GM12878 (cell line): ENCODE results near the gene ANGPTL4. TPM values are rescaled to one million over a fixed set of nuclear protein-coding genes. Genes with fewer than 3 reads are reported as not detected.

ENCODE experiments used
- ATAC-seq: fragments of 200-7000 bp; cut with Tn5 transposase; 3 replicates; pipeline ENCODE4 v1.9.1; 2020; ENCODE audit warnings: mild to moderate bottlenecking, moderate library complexity
- BruUV-seq: library from RNA; stranded (reverse); fragments of 400-500 nt; replicated peaks from 2 replicates; lab custom pipeline; 2021; lab: Mats Ljungman, UMichigan
- CTCF ChIA-PET: fragments of 300-600 bp; sonication (Branson Sonifier 250); formaldehyde crosslinking; extraction: SDS; loops from one replicate; lab custom pipeline; 2021; ENCODE audit warnings: inconsistent platforms; lab: Yijun Ruan, JAX
- POLR2A ChIA-PET: fragments of 350-600 bp; formaldehyde crosslinking; extraction: SDS; loops from one replicate; lab custom pipeline; 2021; ENCODE audit warnings: inconsistent platforms; lab: Charles Lee
- RAD21 ChIA-PET: fragments of 300-600 bp; sonication (Branson Sonifier 250); formaldehyde crosslinking; loops from one replicate; lab custom pipeline; 2023; ENCODE audit warnings: antibody characterized with exemption; ENCODE audit not compliant: unreplicated experiment; lab: Charles Lee
- SMC1A ChIA-PET: fragments of 300-600 bp; sonication (Branson Sonifier 250); formaldehyde crosslinking; loops from one replicate; lab custom pipeline; 2023; ENCODE audit not compliant: unreplicated experiment, uncharacterized antibody; lab: Charles Lee
- DNase-seq: peaks from one replicate; pipeline ENCODE4 v3.0.0-alpha.2; 2011; ENCODE audit warnings: low read depth, low spot score
- FAIRE-seq: peaks from 3 replicates; lab custom pipeline; 2011; peaks lifted over from hg19 to GRCh38; lab: Jason Lieb, UNC
- H2AFZ ChIP-seq: 2 replicates; pipeline ENCODE4 v1.6.0; 2011; ENCODE audit warnings: low read depth, low read length, control low read depth; ENCODE audit not compliant: control insufficient read depth
- H3K27ac ChIP-seq: 2 replicates; pipeline ENCODE4 v1.5.1; 2011; ENCODE audit warnings: control low read depth; ENCODE audit not compliant: control insufficient read depth, insufficient read depth
- H3K27me3 ChIP-seq, 2 experiments: replicated peaks in 1 of 2; 2 replicates each; pipeline versions ENCODE4 v1.6.0 to v1.6.1; 2011; ENCODE audit warnings: low read length in 1 of 2; ENCODE audit not compliant: control insufficient read depth in 2 of 2, insufficient read depth in 2 of 2
- H3K36me3 ChIP-seq, 2 experiments: 2 replicates each; pipeline ENCODE4 v1.5.1; 2011; ENCODE audit warnings: low read length in 1 of 2; ENCODE audit not compliant: control insufficient read depth in 2 of 2, insufficient read depth in 2 of 2
- H3K4me1 ChIP-seq: 2 replicates; pipeline ENCODE4 v1.6.1; 2011; ENCODE audit warnings: mild to moderate bottlenecking, low read length, moderate library complexity, mixed read lengths; ENCODE audit not compliant: control insufficient read depth, insufficient read depth
- H3K4me2 ChIP-seq: 2 replicates; pipeline ENCODE4 v1.6.0; 2011; ENCODE audit warnings: control low read depth; ENCODE audit not compliant: control insufficient read depth, insufficient read depth
- H3K4me3 ChIP-seq: fragments of 200-600 bp; sonication (generic); 2 replicates; pipeline ENCODE4 v1.5.1; 2016
- H3K79me2 ChIP-seq: 2 replicates; pipeline ENCODE4 v1.6.0; 2011; ENCODE audit warnings: low read length; ENCODE audit not compliant: control insufficient read depth, insufficient read depth
- H3K9ac ChIP-seq: 2 replicates; pipeline ENCODE4 v1.8.0; 2011; ENCODE audit warnings: low read length, control low read depth, mixed read lengths; ENCODE audit not compliant: control insufficient read depth, insufficient read depth
- H3K9me3 ChIP-seq: replicated peaks from 3 replicates; pipeline ENCODE4 v1.5.1; 2011; ENCODE audit warnings: mild to moderate bottlenecking, low read length; ENCODE audit not compliant: control insufficient read depth, insufficient read depth
- H4K20me1 ChIP-seq: 2 replicates; pipeline ENCODE4 v1.6.0; 2011; ENCODE audit not compliant: control insufficient read depth, insufficient read depth
- CBFB ChIP-seq: IDR thresholded peaks from 2 replicates; pipeline ENCODE4 v1.6.1; 2016; ENCODE audit warnings: antibody characterized with exemption, low read depth
- CTCF ChIP-seq, 3 experiments: IDR thresholded peaks in 2 of 3; conservative IDR thresholded peaks in 1 of 3; 2 replicates each; pipeline ENCODE4 v1.5.1; 2011; ENCODE audit warnings: low read depth in 3 of 3, low read length in 3 of 3, mild to moderate bottlenecking in 3 of 3, control low read depth in 2 of 3, moderate library complexity in 2 of 3, inconsistent platforms in 1 of 3, mixed read lengths in 1 of 3; ENCODE audit not compliant: control insufficient read depth in 2 of 3, insufficient read depth in 1 of 3; ENCODE audit errors: extremely low read depth in 1 of 3
- EGR1 ChIP-seq, 2 experiments: IDR thresholded peaks; 1 replicate in 1 of 2; 2 replicates in 1 of 2; pipeline ENCODE4 v1.6.1; 2011 to 2012; ENCODE audit warnings: low read depth in 2 of 2, low read length in 2 of 2, borderline replicate concordance in 1 of 2, mild to moderate bottlenecking in 1 of 2, moderate library complexity in 1 of 2
- GATAD2B ChIP-seq: fragments of 450-650 bp; conservative IDR thresholded peaks from 2 replicates; pipeline ENCODE4 v1.6.1; 2017; ENCODE audit warnings: low read depth, mild to moderate bottlenecking, moderate library complexity
- JUND ChIP-seq: IDR thresholded peaks from 2 replicates; pipeline ENCODE4 v1.6.1; 2012; ENCODE audit warnings: low read depth, mild to moderate bottlenecking, low read length, improper control_type of control experiment, moderate library complexity
- KLF5 ChIP-seq: fragments of 450-650 bp; IDR thresholded peaks from 2 replicates; pipeline ENCODE4 v1.6.1; 2014; ENCODE audit warnings: mild to moderate bottlenecking; ENCODE audit not compliant: partially characterized antibody
- MAX ChIP-seq: IDR thresholded peaks from 2 replicates; pipeline ENCODE4 v1.6.1; 2012; ENCODE audit warnings: low read depth, low read length, improper control_type of control experiment
- NFYB ChIP-seq: IDR thresholded peaks from 2 replicates; pipeline ENCODE4 v1.6.1; 2011; ENCODE audit warnings: low read depth, mild to moderate bottlenecking, low read length, improper control_type of control experiment, moderate library complexity; ENCODE audit not compliant: insufficient read depth
- PRDM15 ChIP-seq: fragments of 450-650 bp; formaldehyde crosslinking; IDR thresholded peaks from 2 replicates; pipeline ENCODE4 v1.4.0; 2020; ENCODE audit warnings: mild to moderate bottlenecking, moderate library complexity
- REST ChIP-seq: IDR thresholded peaks from 2 replicates; pipeline ENCODE4 v1.6.1; 2012; ENCODE audit warnings: mild to moderate bottlenecking, low read depth, low read length
- SMC3 ChIP-seq: IDR thresholded peaks from 2 replicates; pipeline ENCODE4 v1.6.1; 2011; ENCODE audit warnings: low read length, improper control_type of control experiment, borderline replicate concordance
- SRF ChIP-seq, 2 experiments: IDR thresholded peaks; 2 replicates each; pipeline ENCODE4 v1.6.1; 2011; ENCODE audit warnings: low read depth in 2 of 2, low read length in 2 of 2, mild to moderate bottlenecking in 1 of 2, moderate library complexity in 1 of 2
- STAT3 ChIP-seq: IDR thresholded peaks from 2 replicates; pipeline ENCODE4 v1.6.1; 2011; ENCODE audit warnings: low read depth, low read length, improper control_type of control experiment
- ZBED1 ChIP-seq: IDR thresholded peaks from 2 replicates; pipeline ENCODE4 v1.6.1; 2016; ENCODE audit warnings: borderline replicate concordance
- ZNF274 ChIP-seq: IDR thresholded peaks from one replicate; pipeline ENCODE4 v1.8.0; 2011; ENCODE audit not compliant: insufficient read length, insufficient read depth
- WGBS: methylation state at CpG from one replicate; pipeline ENCODE4 v1.1.6; 2016; ENCODE audit warnings: low lambda C conversion rate; ENCODE audit not compliant: insufficient replicate concordance, insufficient coverage; ENCODE audit errors: missing lambda C conversion rate; 5-methylcytosine and 5-hydroxymethylcytosine counted together
- in situ Hi-C: fragments of 300-500 bp; cut with MboI; formaldehyde crosslinking; loops from 9 replicates; pipeline ENCODE4 v1.14.3; 2018; ENCODE audit warnings: mixed read lengths
- intact Hi-C: fragments of 100-400 bp; cut with micrococcal nuclease; formaldehyde crosslinking; loops from one replicate; pipeline ENCODE4 v1.14.2; 2022; ENCODE audit not compliant: unreplicated experiment
- polyA plus RNA-seq, 11 experiments: library from polyadenylated mRNA; depleted of rRNA in 4 of 11; unstranded in 6 of 11; stranded (reverse) in 5 of 11; fragments of >200 nt; fragmentation: Nextera tagmentation in 4 of 11; fragmentation: Illumina TruSeq in 1 of 11; extraction: Ambion mirVana in 4 of 11; extraction: Trizol in 1 of 11; gene quantifications; 1 replicate in 1 of 11; 2 replicates in 10 of 11; pipeline versions ENCODE4 v1.2.1 to v1.2.3, GENCODE V29; 2011 to 2016; ENCODE audit warnings: inconsistent platforms in 2 of 11, missing spikeins in 2 of 11, low read depth in 1 of 11
- total RNA-seq, 4 experiments: library from RNA; depleted of rRNA in 3 of 4; stranded (reverse); fragments of >200 nt in 3 of 4; fragmentation: Illumina TruSeq in 1 of 4; extraction: Trizol in 1 of 4; gene quantifications; 2 replicates each; pipeline versions ENCODE4 v1.2.1 to v1.2.3, GENCODE V29; 2013 to 2021

ANGPTL4 gene
- total and polyA plus RNA-seq, 10 of the 15 experiments (the other 5 are each of a cell fraction or from before 2014, with no cell fraction given), result 0.45 TPM; not detected in 9

GRCh38 chr19:8401981-8402411 is 38.0 kb downstream of the ANGPTL4 start:
- CTCF ChIA-PET, result no interaction called here
- no peaks in the 10 kb centered on the region for H3K9me3 ChIP-seq
- no peak overlapping the region for H3K27ac ChIP-seq
- FAIRE-seq (no peak), DNase-seq (no peak), ATAC-seq (no peak)
- SMC1A ChIA-PET, result no interaction called here
- intact Hi-C loops (no loop called here), in situ Hi-C loops (no loop called here)
- POLR2A ChIA-PET, result no interaction called here
- no peaks in the 10 kb centered on the region for H3K27me3 ChIP-seq
- no peaks in the 10 kb centered on the region for H4K20me1 ChIP-seq
- BruUV-seq, result no TSS peak
- no peak overlapping the region for H3K4me2 ChIP-seq
- H2AFZ ChIP-seq, result no peak overlapping the region
- peaks cover 3 to 30% of the 10 kb centered on the region in 2 experiments; a peak in 2 of 4 replicates for H3K36me3 ChIP-seq
- H3K9ac ChIP-seq, result no peak overlapping the region
- no peak overlapping the region for H3K4me3 ChIP-seq
- H3K79me2 ChIP-seq, result peaks cover 3% of the 10 kb centered on the region
- WGBS, result 86% methylated on average over 21 of the region's 21 CpGs
- H3K4me1 ChIP-seq, result peaks cover 2% of the 10 kb centered on the region; the same call in 1 of the 2 replicates
- RAD21 ChIA-PET, result interaction anchor here (0.7 kb wide), 1 partner anchor 211 kb away, joined by 3 read pairs; no protein-coding TSS in a partner anchor
- TF ChIP-seq KLF5 (no peak), GATAD2B (no peak), ZNF274 (no peak), SRF (IDR thresholded peaks at IDR 0.05; ENCODE audit: low read depth in 2 of 2, low read length in 2 of 2) (no peak), NFYB (no peak), REST (no peak), CBFB (no peak), EGR1 (IDR thresholded peaks at IDR 0.05; ENCODE audit: borderline replicate concordance in 1 of 2, low read depth in 2 of 2, low read length in 2 of 2) (no peak), MAX (no peak), PRDM15 (CRISPR knock-in tag) (no peak), SMC3 (no peak), STAT3 (no peak), JUND (no peak), CTCF (IDR thresholded peaks at IDR 0.05 in 2 of 3, conservative IDR thresholded peaks at IDR 0.05 in 1 of 3; ENCODE audit: control insufficient read depth in 2 of 3, extremely low read depth in 1 of 3, insufficient read depth in 1 of 3, low read depth in 3 of 3, low read length in 3 of 3) (no peak), ZBED1 (no peak)
